G401.6 (cell line): ENCODE measurements around the gene MEGF10.
"Not testable (repeated sequence)": the region's sequence is repeated elsewhere in the genome, so short reads cannot be mapped to it uniquely, and the experiment has no call there.

Experiments
- FAIRE-seq: peaks from 2 replicates; lab custom pipeline; 2012; peaks lifted over from hg19 to GRCh38; lab: Jason Lieb, UNC

MEGF10 gene

GRCh38 chr5:127290019-127290945 is at the start of gene MEGF10:
MEGF10 (plus strand) TSS chr5:127290796; CDS start chr5:127331309, 40,513 bp downstream.
- no peak for FAIRE-seq

GRCh38 chr5:127243011-127243410 is 47.6 kb upstream of the MEGF10 start:
- FAIRE-seq, result no peak

GRCh38 chr5:127254729-127255284 is 35.8 kb upstream of the MEGF10 start:
- FAIRE-seq, result no peak

GRCh38 chr5:127256886-127257597 is 33.6 kb upstream of the MEGF10 start:
- FAIRE-seq, result no peak

GRCh38 chr5:127260686-127261085 is 29.9 kb upstream of the MEGF10 start:
- no peak for FAIRE-seq

- FAIRE-seq, result not testable (repeated sequence)
Measured at GRCh38 chr5:127265473-127265872, 25.1 kb upstream of the MEGF10 start.

GRCh38 chr5:127268342-127268741 is 22.3 kb upstream of the MEGF10 start:
- not testable (repeated sequence) for FAIRE-seq

- not testable (repeated sequence) for FAIRE-seq
Measured at GRCh38 chr5:127270713-127271112, 19.9 kb upstream of the MEGF10 start.

- FAIRE-seq, result no peak
Measured at GRCh38 chr5:127275641-127276193, 14.9 kb upstream of the MEGF10 start.

- FAIRE-seq, result no peak
Measured at GRCh38 chr5:127280491-127281220, 9.9 kb upstream of the MEGF10 start.

- no peak for FAIRE-seq
Measured at GRCh38 chr5:127281609-127282008, 9.0 kb upstream of the MEGF10 start.

- FAIRE-seq, result no peak
Measured at GRCh38 chr5:127288676-127289075, 1.9 kb upstream of the MEGF10 start.

- no peak for FAIRE-seq
Measured at GRCh38 chr5:127290946-127291693, 524 bp downstream of the MEGF10 start.

GRCh38 chr5:127292030-127292735 is 1.6 kb downstream of the MEGF10 start:
- FAIRE-seq, result no peak

GRCh38 chr5:127293373-127293772 is 2.8 kb downstream of the MEGF10 start:
- no peak for FAIRE-seq

- FAIRE-seq, result no peak
Measured at GRCh38 chr5:127294829-127295228, 4.2 kb downstream of the MEGF10 start.

GRCh38 chr5:127295454-127295853 is 4.9 kb downstream of the MEGF10 start:
- FAIRE-seq, result no peak

- no peak for FAIRE-seq
Measured at GRCh38 chr5:127296321-127296720, 5.7 kb downstream of the MEGF10 start.

GRCh38 chr5:127296894-127297293 is 6.3 kb downstream of the MEGF10 start:
- FAIRE-seq, result not testable (repeated sequence)

GRCh38 chr5:127297348-127298035 is 6.9 kb downstream of the MEGF10 start:
- no peak for FAIRE-seq
